Loucy (cell line): ENCODE measurements around the gene ANKFY1.

Experiments used
- H2AFZ ChIP-seq: fragments of 200-600 bp; sonication (generic); 2 replicates; pipeline ENCODE4 v1.6.0; 2016; ENCODE audit warnings: antibody characterized with exemption, mild to moderate bottlenecking, low read length, moderate library complexity
- H3F3A ChIP-seq: fragments of 200-600 bp; 2 replicates; pipeline ENCODE4 v1.6.0; 2016; ENCODE audit warnings: antibody characterized with exemption, low read depth, mild to moderate bottlenecking
- H3K27me3 ChIP-seq: fragments of 200-600 bp; sonication (generic); 2 replicates; pipeline ENCODE4 v1.6.1; 2014; ENCODE audit warnings: low read length, mild to moderate bottlenecking; ENCODE audit not compliant: insufficient read depth, poor library complexity, severe bottlenecking
- H3K36me3 ChIP-seq: fragments of 200-600 bp; sonication (generic); 2 replicates; pipeline ENCODE4 v1.6.1; 2016; ENCODE audit warnings: low read length; ENCODE audit not compliant: insufficient read depth
- H3K4me1 ChIP-seq: fragments of 200-600 bp; sonication (generic); 2 replicates; pipeline ENCODE4 v1.5.1; 2014; ENCODE audit warnings: low read length, mild to moderate bottlenecking; ENCODE audit not compliant: insufficient read depth, poor library complexity, severe bottlenecking
- H3K4me2 ChIP-seq: fragments of 200-600 bp; sonication (generic); 2 replicates; pipeline ENCODE4 v1.6.0; 2014; ENCODE audit warnings: antibody characterized with exemption, low read length, low read depth, mild to moderate bottlenecking; ENCODE audit not compliant: poor library complexity, severe bottlenecking
- H3K4me3 ChIP-seq: fragments of 200-600 bp; sonication (generic); 2 replicates; pipeline ENCODE4 v1.5.1; 2014; ENCODE audit warnings: low read length, mild to moderate bottlenecking, mixed read lengths; ENCODE audit not compliant: poor library complexity, severe bottlenecking
- H3K79me2 ChIP-seq: fragments of 200-600 bp; sonication (generic); 2 replicates; pipeline ENCODE4 v1.6.1; 2014; ENCODE audit warnings: low read length; ENCODE audit not compliant: insufficient read depth
- H3K9ac ChIP-seq: fragments of 200-600 bp; sonication (generic); 2 replicates; pipeline ENCODE4 v1.6.0; 2014; ENCODE audit warnings: mild to moderate bottlenecking, low read depth, low read length, moderate library complexity; ENCODE audit not compliant: poor library complexity, severe bottlenecking
- H3K9me2 ChIP-seq: fragments of 200-600 bp; sonication (generic); replicated peaks from 2 replicates; pipeline ENCODE4 v1.6.1; 2016; ENCODE audit warnings: low read depth, low read length, mixed read lengths
- H3K9me3 ChIP-seq: fragments of 200-600 bp; sonication (generic); 2 replicates; pipeline ENCODE4 v1.6.1; 2014; ENCODE audit warnings: mild to moderate bottlenecking, antibody characterized with exemption, low read length, low read depth; ENCODE audit not compliant: insufficient read depth
- H4K20me1 ChIP-seq: fragments of 200-600 bp; sonication (generic); 2 replicates; pipeline ENCODE4 v1.6.0; 2014; ENCODE audit warnings: antibody characterized with exemption, low read length, mild to moderate bottlenecking; ENCODE audit not compliant: insufficient read depth, poor library complexity, severe bottlenecking
- CTCF ChIP-seq: fragments of 200-600 bp; sonication (generic); conservative IDR thresholded peaks from 2 replicates; pipeline ENCODE4 v1.5.1; 2014; ENCODE audit warnings: mild to moderate bottlenecking, antibody characterized with exemption, low read length
- EZH2phosphoT487 ChIP-seq: fragments of 200-600 bp; IDR thresholded peaks from 2 replicates; pipeline ENCODE4 v1.6.1; 2018; ENCODE audit warnings: antibody characterized with exemption, mild to moderate bottlenecking, moderate library complexity, borderline replicate concordance

ANKFY1 gene

GRCh38 chr17:4134721-4135120 lies 129.1 kb downstream of the ANKFY1 start:
- no peak overlapping the region for H3K4me2 ChIP-seq
- H3K4me1 ChIP-seq = peaks cover 8% of the 10 kb centered on the region
- H3K9ac ChIP-seq = no peak overlapping the region
- H3F3A ChIP-seq = no peaks in the 10 kb centered on the region
- H3K27me3 ChIP-seq = no peaks in the 10 kb centered on the region
- no peaks in the 10 kb centered on the region for H3K9me2 ChIP-seq
- peaks cover 8% of the 10 kb centered on the region; the same call in 1 of the 2 replicates for H3K36me3 ChIP-seq
- H3K9me3 ChIP-seq = no peaks in the 10 kb centered on the region
- H3K79me2 ChIP-seq = peaks cover 67% of the 10 kb centered on the region
- no peak overlapping the region for H3K4me3 ChIP-seq
- no peak for TF ChIP-seq CTCF
- no peak for TF ChIP-seq EZH2phosphoT487
- no peak overlapping the region for H2AFZ ChIP-seq
- H4K20me1 ChIP-seq = peaks cover 6% of the 10 kb centered on the region

GRCh38 chr17:4130715-4131114 lies 133.1 kb downstream of the ANKFY1 start:
- no peaks in the 10 kb centered on the region for H3K4me1 ChIP-seq
- H4K20me1 ChIP-seq = peaks cover 4% of the 10 kb centered on the region
- no peak overlapping the region for H3K9ac ChIP-seq
- peaks cover 62% of the 10 kb centered on the region for H3K79me2 ChIP-seq
- no peak overlapping the region for H3K4me2 ChIP-seq
- no peaks in the 10 kb centered on the region for H3K27me3 ChIP-seq
- H3K9me3 ChIP-seq = no peaks in the 10 kb centered on the region
- H2AFZ ChIP-seq = no peak overlapping the region
- no peaks in the 10 kb centered on the region for H3F3A ChIP-seq
- TF ChIP-seq CTCF (no peak), EZH2phosphoT487 (no peak)
- no peaks in the 10 kb centered on the region for H3K9me2 ChIP-seq
- no peak overlapping the region for H3K4me3 ChIP-seq
- H3K36me3 ChIP-seq = peaks cover 11% of the 10 kb centered on the region; the same call in 1 of the 2 replicates

- Histone ChIP-seq H2AFZ (no peak overlapping the region), H3K4me1 (no peaks in the 10 kb centered on the region), H3K36me3 (peaks cover 22% of the 10 kb centered on the region; the same call in 1 of the 2 replicates), H3K4me3 (no peak overlapping the region), H3F3A (no peaks in the 10 kb centered on the region), H3K9me3 (no peaks in the 10 kb centered on the region), H3K9ac (no peak overlapping the region), H3K4me2 (no peak overlapping the region), H4K20me1 (no peaks in the 10 kb centered on the region), H3K27me3 (no peaks in the 10 kb centered on the region), H3K79me2 (peaks cover 47% of the 10 kb centered on the region; the same call in 1 of the 2 replicates), H3K9me2 (no peaks in the 10 kb centered on the region)
- TF ChIP-seq EZH2phosphoT487 (no peak), CTCF (no peak)
These were observed 136.2 kb downstream of the ANKFY1 start for GRCh38 chr17:4127555-4127954.
